HTERT RPE-1 (cell line): ENCODE data around the gene PRKN.
"Not testable (repeated sequence)": the region's sequence is repeated elsewhere in the genome, so short reads cannot be mapped to it uniquely, and the experiment has no call there.

Source experiments
- in situ Hi-C: fragments of 300-500 bp; cut with MboI; formaldehyde crosslinking; loops from 4 replicates; pipeline ENCODE4 v1.14.3; 2020; ENCODE audit warnings: low sequenced_read_pairs

Gene PRKN

DNA sequence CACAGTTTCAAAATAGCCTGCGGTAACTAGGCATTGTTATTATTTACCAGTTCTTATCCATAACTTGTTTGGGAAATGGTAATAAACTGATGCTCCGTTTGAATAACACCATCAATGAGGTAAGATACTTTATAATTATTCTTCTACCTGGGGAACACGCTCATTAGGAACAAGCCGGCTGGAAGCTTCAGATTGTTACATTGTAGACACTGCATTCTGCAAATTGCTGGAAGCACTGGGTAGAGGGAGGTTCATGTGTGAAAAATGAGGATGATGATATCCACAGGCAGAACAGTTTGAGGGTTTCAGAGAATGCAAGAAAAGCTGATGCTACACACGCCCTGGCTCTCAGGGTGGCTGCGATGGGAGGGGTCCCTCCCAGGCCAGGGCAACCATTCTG is 893.1 kb downstream of the PRKN start:
- in situ Hi-C loops, result no loop called here

GRCh38 chr6:161833099-161833860 is 894.3 kb downstream of the PRKN start:
- in situ Hi-C loops, result no loop called here

GRCh38 chr6:161832622-161833021 is 894.9 kb downstream of the PRKN start:
- in situ Hi-C loops, result no loop called here

DNA sequence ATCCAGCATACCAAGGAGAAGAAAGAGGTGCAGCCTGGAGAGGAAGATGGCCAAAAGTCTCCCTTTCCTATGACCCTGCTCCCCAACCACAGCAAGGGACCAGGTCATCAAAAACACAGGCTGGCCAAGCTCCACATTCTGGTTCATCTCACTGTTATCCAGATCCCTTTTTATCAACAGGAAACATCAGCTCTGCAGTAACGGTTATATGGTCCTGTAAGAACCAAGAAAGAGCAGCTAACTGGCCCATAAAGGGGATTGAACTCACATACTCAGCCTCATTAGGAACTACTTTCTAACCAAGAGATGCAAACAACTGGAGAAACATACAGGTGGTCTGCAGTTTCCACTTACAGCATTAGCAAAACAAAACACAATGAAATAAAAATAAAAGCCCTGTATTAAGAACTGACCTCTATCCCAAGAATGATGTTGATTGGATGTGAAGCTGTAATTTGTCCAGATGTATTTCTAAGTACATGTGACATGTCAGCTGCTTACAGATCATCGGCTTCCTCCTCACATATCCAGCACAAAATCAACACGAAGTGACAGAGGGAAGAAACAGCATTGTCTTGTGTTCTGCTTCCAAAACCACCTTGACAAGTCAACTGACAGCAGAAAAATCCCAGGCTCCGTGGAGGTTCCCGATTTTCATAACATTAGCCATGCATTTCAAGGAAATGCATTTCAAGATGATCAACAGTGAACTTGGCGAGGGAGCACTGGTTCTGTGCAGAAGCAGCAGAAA is 896.5 kb downstream of the PRKN start:
- in situ Hi-C loops, result no loop called here

- in situ Hi-C loops, result no loop called here
These were observed 898.3 kb downstream of the PRKN start for GRCh38 chr6:161829291-161829729.

- in situ Hi-C loops, result no loop called here
These were observed 899.2 kb downstream of the PRKN start for GRCh38 chr6:161828355-161828754.

GRCh38 chr6:161826512-161826911 is 901.1 kb downstream of the PRKN start:
- in situ Hi-C loops, result no loop called here

- in situ Hi-C loops, result not testable (repeated sequence)
These were observed 905.4 kb downstream of the PRKN start for GRCh38 chr6:161822204-161822603.

DNA sequence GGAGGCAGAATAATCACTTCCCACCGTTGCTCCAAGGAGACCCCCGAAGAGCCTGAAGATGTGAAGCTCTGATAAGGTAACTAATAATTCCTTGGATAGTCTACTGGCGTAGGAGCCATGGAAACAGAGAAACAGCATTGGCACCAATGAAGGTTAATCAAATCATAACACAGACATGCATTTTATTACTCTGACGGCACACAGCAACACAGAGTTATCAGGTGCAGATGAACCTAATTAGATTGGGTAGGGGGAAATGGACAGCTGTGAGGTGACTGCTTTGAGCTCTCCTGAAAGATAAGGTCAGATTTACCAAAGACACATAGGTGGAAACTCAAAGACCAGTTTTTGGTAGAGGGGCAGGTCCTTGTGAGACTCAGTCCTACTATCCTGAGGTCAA is 909.7 kb downstream of the PRKN start:
- in situ Hi-C loops, result no loop called here

DNA sequence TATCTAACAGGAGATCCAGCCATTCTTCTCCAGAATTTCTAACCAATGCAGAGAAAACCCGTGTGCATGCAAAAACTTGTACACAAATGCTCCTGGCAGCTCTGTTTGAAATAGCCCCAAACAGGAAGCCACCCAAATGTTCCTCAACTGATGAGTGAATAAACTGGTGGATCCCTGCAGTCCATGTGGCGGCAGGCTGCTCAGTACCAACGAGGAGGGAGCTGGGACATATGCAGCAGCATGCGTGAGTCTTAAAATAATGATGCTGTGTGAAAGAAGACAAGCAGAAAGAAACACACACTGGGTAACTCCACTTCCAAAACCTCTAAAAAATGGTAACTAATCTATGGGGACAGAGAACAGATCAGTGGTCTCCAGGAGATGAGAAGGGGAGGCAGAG is 911.6 kb downstream of the PRKN start:
- in situ Hi-C loops, result no loop called here

- in situ Hi-C loops, result no loop called here
These were observed 914.4 kb downstream of the PRKN start for GRCh38 chr6:161813156-161813555.

DNA sequence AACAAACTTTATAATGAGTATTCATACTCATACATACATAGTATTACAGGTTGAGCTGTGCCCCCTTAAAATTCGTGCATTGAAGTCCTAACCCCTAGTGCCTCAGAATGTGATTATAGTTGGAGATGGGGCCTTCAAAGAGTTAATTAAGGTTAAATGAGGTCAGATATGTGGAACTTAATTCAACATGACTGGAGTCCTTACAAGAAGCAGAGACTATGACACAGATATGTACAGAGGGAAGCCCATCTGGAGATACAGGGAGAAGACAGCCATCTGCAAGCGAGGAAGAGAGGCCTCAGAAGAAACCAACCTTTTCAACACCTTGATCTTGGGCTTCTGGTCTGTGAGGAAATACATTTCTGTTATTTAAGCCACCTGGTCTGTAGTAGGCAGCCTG is 917.6 kb downstream of the PRKN start:
- in situ Hi-C loops, result no loop called here

DNA sequence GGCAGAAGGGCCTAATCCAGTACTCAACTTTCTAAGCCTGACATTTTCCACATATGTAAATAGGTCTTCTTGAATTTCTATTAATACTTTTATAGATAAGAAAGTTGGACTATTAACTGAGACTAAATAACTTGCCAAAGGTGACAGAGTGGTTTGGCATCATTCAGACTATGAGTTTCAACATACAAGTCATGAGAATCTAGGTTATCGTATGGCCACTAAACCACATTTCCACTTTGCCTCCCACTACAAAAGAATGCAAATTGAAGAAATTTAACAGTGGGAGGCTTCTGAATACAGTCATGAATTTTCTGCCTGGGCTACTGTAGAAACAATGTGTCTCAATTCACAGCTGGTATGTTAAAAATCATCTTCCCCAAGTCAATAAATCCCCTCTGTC is 922.7 kb downstream of the PRKN start:
- in situ Hi-C loops, result no loop called here

- in situ Hi-C loops, result no loop called here
These were observed 924.4 kb downstream of the PRKN start for GRCh38 chr6:161803131-161803530.

GRCh38 chr6:161802231-161802630 is 925.3 kb downstream of the PRKN start:
- in situ Hi-C loops, result no loop called here

GRCh38 chr6:161798844-161799394 is 928.6 kb downstream of the PRKN start:
- in situ Hi-C loops, result no loop called here

DNA sequence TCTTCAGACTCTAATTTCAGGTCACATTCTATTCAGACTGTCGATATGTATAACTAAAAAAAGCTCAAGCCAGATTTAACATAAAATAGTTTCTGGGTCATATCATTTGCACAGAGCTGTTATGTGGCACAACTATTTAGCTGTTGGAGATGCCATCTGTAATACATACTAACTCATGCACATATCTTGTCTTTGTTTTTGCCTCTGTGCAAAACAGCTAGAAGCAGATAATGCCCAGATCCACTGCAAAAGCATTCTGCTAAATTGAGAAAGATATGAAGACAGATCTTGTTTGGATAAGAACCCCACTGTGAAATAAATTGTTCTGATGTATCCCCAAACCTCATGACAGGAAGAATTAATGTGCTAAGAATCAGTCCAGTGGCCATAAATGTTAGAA is 930.9 kb downstream of the PRKN start:
- in situ Hi-C loops, result no loop called here

DNA sequence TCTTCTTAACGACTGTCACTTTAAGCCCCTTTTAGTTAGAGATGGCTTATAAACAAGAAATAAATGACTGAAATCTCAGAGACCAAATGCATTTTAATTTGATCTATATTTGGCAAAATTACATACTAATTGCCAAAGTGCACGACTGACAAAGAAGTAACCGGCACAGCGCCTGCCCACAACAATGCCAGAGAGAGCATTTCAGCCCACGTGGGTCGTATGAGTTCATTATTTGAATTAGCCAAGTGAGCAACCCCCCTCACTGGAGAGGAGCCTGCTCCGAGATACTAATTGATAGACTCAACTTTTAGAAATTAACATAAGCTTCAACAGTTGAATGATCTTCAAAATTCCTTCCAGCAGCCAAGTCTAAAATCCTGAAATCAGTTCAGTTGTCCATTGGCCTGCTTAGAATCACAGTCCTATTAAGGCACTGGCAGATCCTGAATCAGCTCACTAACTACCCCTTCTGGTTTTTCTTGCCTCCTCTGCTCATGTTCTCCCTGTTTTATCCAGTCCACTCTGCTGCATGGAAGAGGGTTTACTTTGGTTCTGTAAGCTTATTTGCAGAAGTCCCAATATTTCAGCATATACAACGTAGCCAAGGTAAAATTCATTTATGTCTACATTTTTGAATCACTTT is 934.6 kb downstream of the PRKN start:
- in situ Hi-C loops, result no loop called here

DNA sequence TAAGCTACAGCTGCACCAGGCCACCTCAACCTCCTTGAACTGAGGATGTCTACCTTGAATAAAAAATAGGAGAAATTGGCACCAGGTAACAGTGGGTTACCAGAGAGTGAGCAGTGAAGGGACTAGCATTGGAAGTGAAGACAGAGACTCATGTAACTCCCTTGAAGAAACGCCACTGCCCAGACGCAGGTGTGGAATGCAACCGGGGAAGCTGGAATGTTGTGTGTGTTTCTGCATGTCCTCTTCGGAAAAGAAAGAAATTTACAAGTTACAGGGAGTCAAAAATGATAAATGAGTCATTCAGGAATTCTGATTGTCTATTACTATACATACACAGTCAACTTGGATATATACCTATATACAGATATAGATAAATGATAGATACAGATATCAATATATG is 939.0 kb downstream of the PRKN start:
- in situ Hi-C loops, result no loop called here

GRCh38 chr6:161772176-161772575 is 955.4 kb downstream of the PRKN start:
- in situ Hi-C loops, result no loop called here

DNA sequence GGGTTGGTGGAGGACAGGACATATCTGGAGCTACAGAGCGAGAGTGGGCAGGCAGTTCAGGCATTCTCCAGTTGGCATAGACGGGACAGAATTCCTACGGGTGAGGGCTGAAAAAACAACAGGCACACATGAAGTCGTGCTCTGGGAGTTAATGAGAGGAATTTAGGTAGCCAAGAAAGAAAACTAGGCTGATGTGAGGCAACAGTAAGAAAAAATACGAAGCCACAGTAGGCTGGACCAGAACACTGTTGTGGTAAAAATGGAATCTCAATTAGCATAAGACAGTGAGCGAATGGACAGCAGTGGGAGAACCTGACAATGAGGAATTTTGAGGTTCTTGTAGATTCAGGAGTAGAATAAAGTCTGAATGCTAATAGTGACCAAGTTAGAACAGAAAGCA is 965.6 kb downstream of the PRKN start:
- in situ Hi-C loops, result no loop called here

DNA sequence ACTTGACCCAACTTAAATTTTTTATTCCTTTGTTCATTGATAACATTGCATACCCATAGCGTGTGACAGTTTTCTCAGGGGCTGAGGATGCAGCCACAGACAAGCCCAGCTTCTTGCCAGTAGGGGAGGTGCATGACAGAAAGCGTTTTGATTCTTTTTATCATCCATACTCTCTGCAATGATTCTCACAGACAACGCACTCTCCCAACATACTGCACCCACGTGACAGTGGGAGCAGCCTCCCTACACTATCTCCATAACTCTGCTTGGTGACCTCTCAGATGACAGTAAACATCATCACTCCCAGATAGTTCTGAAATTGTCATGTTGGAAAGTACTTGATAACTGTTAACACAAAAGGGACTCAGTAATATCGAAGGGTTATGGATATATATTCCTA is 972.5 kb downstream of the PRKN start:
- in situ Hi-C loops, result no loop called here
